ENCODE data around the gene ANAPC2. TPM values are rescaled to one million over a fixed set of nuclear protein-coding genes. Genes with fewer than 3 reads are reported as not detected.

ANAPC2 gene
- total and polyA plus RNA-seq, 2 of the 4 experiments (the other 2 are of a cell fraction) = 9.3 to 29.5 TPM

DNA sequence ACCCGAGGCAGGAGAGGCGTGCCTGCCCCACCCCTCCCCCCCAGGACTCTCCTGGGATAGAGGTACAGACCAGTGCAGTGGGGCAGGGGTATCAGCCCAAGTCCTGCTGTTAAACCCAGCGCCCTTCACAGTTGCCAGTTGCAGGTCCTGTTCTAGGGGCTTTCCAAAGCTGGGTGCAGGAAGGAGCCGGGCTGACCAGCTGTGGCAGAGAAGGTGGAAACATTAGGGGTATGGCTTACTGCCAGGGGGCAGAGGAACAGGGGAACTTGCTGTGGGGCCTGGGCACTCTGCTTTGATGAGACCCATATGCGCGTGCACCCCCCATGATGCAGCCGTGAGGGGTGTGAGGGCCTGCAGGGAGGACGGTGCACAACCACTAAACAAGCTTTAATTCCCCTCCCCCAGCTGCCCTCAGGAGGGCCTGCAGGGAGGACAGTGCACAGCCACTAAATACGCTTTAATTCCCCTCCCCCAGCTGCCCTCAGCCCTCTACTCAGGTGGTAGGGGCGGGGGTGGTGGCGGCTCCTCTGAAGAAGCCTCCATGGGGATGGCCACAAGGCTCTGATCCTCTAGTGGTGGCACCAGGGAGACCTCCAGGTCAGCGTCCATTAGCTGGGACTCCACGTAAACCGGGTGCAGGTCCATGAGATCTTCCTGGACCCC, 17.7 kb downstream of the ANAPC2 start:
- 17% methylated on average over 1 of the region's 14 CpGs; no CpG with 5 or more reads in 1 of the 2 experiments for WGBS, 2 experiments (ENCODE audit: extremely low coverage in 2 of 2, insufficient read length in 1 of 2)
- peaks cover 63% of the 10 kb centered on the region for H3K27me3 ChIP-seq (ENCODE audit: control insufficient read depth, insufficient read depth, low read length)
- BruUV-seq (replicated peaks) = no TSS peak
- H2BK15ac ChIP-seq (ENCODE audit: low read depth, low read length) = no peak overlapping the region
- CTCF ChIA-PET = no interaction called here
- no peak overlapping the region for H3K23ac ChIP-seq (ENCODE audit: low read depth, low read length)
- no peaks in the 10 kb centered on the region for H3K36me3 ChIP-seq (ENCODE audit: control insufficient read depth, insufficient read depth, low read length)
- no peak overlapping the region for H2AFZ ChIP-seq (replicated peaks; ENCODE audit: low read length, poor library complexity)
- H3K9me1 ChIP-seq (ENCODE audit: insufficient read depth, low read length) = no peaks in the 10 kb centered on the region
- DNase-seq (no peak), ATAC-seq (ENCODE audit: low read depth) (no peak)
- H3K4ac ChIP-seq (ENCODE audit: low read depth, low read length) = no peak overlapping the region
- H3K4me2 ChIP-seq (ENCODE audit: low read depth, low read length) = no peak overlapping the region
- no peak overlapping the region for H3K18ac ChIP-seq (ENCODE audit: low read depth, low read length)
- H3K79me1 ChIP-seq (ENCODE audit: low read depth in 1 of 2, low read length in 2 of 2) = no peaks in the 10 kb centered on the region
- no peak overlapping the region for H3K4me3 ChIP-seq (ENCODE audit: insufficient read depth, low read depth, low read length)
- in situ Hi-C loops (cut with MboI; ENCODE audit: low sequenced_read_pairs) (no loop called here), intact Hi-C loops (cut with micrococcal nuclease) (no loop called here), dilution Hi-C loops (cut with HindIII; ENCODE audit: low sequenced_read_pairs, unreplicated experiment) (no loop called here)
- H3K56ac ChIP-seq (ENCODE audit: extremely low read depth, insufficient read depth, low read length) = no peak overlapping the region
- H4K5ac ChIP-seq (ENCODE audit: low read depth, low read length) = no peak overlapping the region
- no peak overlapping the region for H3K27ac ChIP-seq (ENCODE audit: insufficient read depth, low read length)
- no peak overlapping the region for H2AK5ac ChIP-seq (ENCODE audit: low read depth, low read length)
- no peak overlapping the region for H3K9ac ChIP-seq (ENCODE audit: low read depth, low read length)
- TF ChIP-seq, protein P1, sequence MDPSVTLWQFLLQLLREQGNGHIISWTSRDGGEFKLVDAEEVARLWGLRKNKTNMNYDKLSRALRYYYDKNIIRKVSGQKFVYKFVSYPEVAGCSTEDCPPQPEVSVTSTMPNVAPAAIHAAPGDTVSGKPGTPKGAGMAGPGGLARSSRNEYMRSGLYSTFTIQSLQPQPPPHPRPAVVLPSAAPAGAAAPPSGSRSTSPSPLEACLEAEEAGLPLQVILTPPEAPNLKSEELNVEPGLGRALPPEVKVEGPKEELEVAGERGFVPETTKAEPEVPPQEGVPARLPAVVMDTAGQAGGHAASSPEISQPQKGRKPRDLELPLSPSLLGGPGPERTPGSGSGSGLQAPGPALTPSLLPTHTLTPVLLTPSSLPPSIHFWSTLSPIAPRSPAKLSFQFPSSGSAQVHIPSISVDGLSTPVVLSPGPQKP (IDR thresholded peaks at IDR 0.05; ENCODE audit: borderline replicate concordance, low read depth, low read length) = no peak
- no peak for TF ChIP-seq MAFK (IDR thresholded peaks at IDR 0.05; ENCODE audit: low read depth, low read length)
- TF ChIP-seq RCOR1 (IDR thresholded peaks at IDR 0.05; ENCODE audit: insufficient replicate concordance, low read length) = no peak
- TF ChIP-seq MXI1 (IDR thresholded peaks at IDR 0.05; ENCODE audit: borderline replicate concordance, low read depth, low read length) = no peak
- TF ChIP-seq, protein P2, sequence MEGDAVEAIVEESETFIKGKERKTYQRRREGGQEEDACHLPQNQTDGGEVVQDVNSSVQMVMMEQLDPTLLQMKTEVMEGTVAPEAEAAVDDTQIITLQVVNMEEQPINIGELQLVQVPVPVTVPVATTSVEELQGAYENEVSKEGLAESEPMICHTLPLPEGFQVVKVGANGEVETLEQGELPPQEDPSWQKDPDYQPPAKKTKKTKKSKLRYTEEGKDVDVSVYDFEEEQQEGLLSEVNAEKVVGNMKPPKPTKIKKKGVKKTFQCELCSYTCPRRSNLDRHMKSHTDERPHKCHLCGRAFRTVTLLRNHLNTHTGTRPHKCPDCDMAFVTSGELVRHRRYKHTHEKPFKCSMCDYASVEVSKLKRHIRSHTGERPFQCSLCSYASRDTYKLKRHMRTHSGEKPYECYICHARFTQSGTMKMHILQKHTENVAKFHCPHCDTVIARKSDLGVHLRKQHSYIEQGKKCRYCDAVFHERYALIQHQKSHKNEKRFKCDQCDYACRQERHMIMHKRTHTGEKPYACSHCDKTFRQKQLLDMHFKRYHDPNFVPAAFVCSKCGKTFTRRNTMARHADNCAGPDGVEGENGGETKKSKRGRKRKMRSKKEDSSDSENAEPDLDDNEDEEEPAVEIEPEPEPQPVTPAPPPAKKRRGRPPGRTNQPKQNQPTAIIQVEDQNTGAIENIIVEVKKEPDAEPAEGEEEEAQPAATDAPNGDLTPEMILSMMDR (conservative IDR thresholded peaks at IDR 0.05; ENCODE audit: low read depth, low read length) = no peak
- no peak for TF ChIP-seq RAD21 (IDR thresholded peaks at IDR 0.05; ENCODE audit: low read length)
- no peak overlapping the region for H4K91ac ChIP-seq (ENCODE audit: insufficient read depth, low read depth, low read length)
- H3K4me1 ChIP-seq (ENCODE audit: control insufficient read depth, insufficient read depth, low read length) = peaks cover 4% of the 10 kb centered on the region; the same call in 1 of the 2 replicates
- no peak overlapping the region for H2BK120ac ChIP-seq (ENCODE audit: low read depth, low read length)
- no peaks in the 10 kb centered on the region for H4K20me1 ChIP-seq (ENCODE audit: insufficient read depth, low read length)
- no peak overlapping the region for H2BK20ac ChIP-seq (ENCODE audit: low read depth, low read length)
- H2BK5ac ChIP-seq (ENCODE audit: low read depth, low read length, poor library complexity, severe bottlenecking) = no peak overlapping the region
- no peak overlapping the region for H4K8ac ChIP-seq (ENCODE audit: low read depth in 2 of 2, low read length in 2 of 2)
- no peak overlapping the region for H3K14ac ChIP-seq (replicated peaks; ENCODE audit: low read depth, low read length)
- no peak overlapping the region for H2AK9ac ChIP-seq (replicated peaks; ENCODE audit: low read depth, low read length, poor library complexity)
- POLR2A ChIA-PET (ENCODE audit: unreplicated experiment) = no interaction called here
- H3K9me3 ChIP-seq (ENCODE audit: control insufficient read depth, insufficient read depth, low read length) = no peaks in the 10 kb centered on the region
